ENCODE data around the gene CEP85. TPM values are rescaled to one million over a fixed set of nuclear protein-coding genes. Genes with fewer than 3 reads are reported as not detected.

CEP85 gene
- total and polyA plus RNA-seq, 9 of the 15 experiments (the other 6 are each of a cell fraction or from before 2014, with no cell fraction given): 42.1 to 140 (median 92.6) TPM

DNA sequence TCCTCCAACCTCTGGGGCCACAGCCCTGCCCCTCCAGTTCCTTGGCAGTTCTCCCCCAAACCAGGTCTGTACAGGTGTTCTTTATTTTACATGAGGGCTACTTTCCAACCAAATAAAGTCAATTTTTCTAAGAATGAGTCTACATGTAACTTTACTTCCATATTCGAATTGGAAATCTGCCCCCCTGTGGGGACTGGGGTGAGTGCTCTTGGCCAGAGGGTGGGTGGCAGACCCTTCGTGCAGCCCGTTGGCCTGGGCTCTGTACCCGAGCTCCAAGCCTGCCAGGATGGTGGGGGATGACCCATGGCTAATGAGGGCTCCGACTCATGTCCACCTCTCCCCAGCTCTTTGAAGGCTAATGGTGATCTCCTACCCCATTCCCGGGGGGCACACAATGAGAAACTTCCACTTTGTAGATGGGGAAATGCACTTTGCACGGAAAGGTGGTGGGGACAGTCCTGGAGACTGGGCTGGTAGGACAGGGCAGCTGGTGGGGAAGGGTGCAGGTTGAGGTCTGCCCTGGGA lies 44.2 kb upstream of the CEP85 start (continued):
- TF ChIP-seq, protein P1, sequence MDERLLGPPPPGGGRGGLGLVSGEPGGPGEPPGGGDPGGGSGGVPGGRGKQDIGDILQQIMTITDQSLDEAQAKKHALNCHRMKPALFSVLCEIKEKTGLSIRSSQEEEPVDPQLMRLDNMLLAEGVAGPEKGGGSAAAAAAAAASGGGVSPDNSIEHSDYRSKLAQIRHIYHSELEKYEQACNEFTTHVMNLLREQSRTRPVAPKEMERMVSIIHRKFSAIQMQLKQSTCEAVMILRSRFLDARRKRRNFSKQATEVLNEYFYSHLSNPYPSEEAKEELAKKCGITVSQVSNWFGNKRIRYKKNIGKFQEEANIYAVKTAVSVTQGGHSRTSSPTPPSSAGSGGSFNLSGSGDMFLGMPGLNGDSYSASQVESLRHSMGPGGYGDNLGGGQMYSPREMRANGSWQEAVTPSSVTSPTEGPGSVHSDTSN (CRISPR knock-in tag; IDR thresholded peaks at IDR 0.05; ENCODE audit: low read depth): no peak
- TF ChIP-seq, protein P1 (tag; conservative IDR thresholded peaks at IDR 0.05; ENCODE audit: low read depth): no peak
- TF ChIP-seq, protein P2, sequence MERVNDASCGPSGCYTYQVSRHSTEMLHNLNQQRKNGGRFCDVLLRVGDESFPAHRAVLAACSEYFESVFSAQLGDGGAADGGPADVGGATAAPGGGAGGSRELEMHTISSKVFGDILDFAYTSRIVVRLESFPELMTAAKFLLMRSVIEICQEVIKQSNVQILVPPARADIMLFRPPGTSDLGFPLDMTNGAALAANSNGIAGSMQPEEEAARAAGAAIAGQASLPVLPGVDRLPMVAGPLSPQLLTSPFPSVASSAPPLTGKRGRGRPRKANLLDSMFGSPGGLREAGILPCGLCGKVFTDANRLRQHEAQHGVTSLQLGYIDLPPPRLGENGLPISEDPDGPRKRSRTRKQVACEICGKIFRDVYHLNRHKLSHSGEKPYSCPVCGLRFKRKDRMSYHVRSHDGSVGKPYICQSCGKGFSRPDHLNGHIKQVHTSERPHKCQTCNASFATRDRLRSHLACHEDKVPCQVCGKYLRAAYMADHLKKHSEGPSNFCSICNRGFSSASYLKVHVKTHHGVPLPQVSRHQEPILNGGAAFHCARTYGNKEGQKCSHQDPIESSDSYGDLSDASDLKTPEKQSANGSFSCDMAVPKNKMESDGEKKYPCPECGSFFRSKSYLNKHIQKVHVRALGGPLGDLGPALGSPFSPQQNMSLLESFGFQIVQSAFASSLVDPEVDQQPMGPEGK (CRISPR knock-in tag; IDR thresholded peaks at IDR 0.05; ENCODE audit: borderline replicate concordance): no peak
- no peak for TF ChIP-seq RBM22 (IDR thresholded peaks at IDR 0.05; ENCODE audit: low read depth, low read length, poor library complexity, severe bottlenecking)
- TF ChIP-seq ZNF57 (CRISPR knock-in tag; IDR thresholded peaks at IDR 0.05): no peak
- no peak for TF ChIP-seq ETV5 (CRISPR knock-in tag; IDR thresholded peaks at IDR 0.05; ENCODE audit: low read depth)
- no peak for TF ChIP-seq ZC3H8 (IDR thresholded peaks at IDR 0.05)
- no peak for TF ChIP-seq RHOXF2B (CRISPR knock-in tag; conservative IDR thresholded peaks at IDR 0.05)
- TF ChIP-seq SREBF2 (CRISPR knock-in tag; IDR thresholded peaks at IDR 0.05): no peak
- no peak for TF ChIP-seq HDAC8 (tag; IDR thresholded peaks at IDR 0.05)
- no peak for TF ChIP-seq ZNF830 (CRISPR knock-in tag; IDR thresholded peaks at IDR 0.05)
- TF ChIP-seq, protein P3, sequence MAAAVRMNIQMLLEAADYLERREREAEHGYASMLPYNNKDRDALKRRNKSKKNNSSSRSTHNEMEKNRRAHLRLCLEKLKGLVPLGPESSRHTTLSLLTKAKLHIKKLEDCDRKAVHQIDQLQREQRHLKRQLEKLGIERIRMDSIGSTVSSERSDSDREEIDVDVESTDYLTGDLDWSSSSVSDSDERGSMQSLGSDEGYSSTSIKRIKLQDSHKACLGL (CRISPR knock-in tag; IDR thresholded peaks at IDR 0.05; ENCODE audit: borderline replicate concordance, poor library complexity, severe bottlenecking): no peak
- TF ChIP-seq, protein P4, sequence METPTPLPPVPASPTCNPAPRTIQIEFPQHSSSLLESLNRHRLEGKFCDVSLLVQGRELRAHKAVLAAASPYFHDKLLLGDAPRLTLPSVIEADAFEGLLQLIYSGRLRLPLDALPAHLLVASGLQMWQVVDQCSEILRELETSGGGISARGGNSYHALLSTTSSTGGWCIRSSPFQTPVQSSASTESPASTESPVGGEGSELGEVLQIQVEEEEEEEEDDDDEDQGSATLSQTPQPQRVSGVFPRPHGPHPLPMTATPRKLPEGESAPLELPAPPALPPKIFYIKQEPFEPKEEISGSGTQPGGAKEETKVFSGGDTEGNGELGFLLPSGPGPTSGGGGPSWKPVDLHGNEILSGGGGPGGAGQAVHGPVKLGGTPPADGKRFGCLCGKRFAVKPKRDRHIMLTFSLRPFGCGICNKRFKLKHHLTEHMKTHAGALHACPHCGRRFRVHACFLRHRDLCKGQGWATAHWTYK (CRISPR knock-in tag; IDR thresholded peaks at IDR 0.05): no peak
- TF ChIP-seq ZNF143 (CRISPR knock-in tag; IDR thresholded peaks at IDR 0.05): no peak
- TF ChIP-seq NFE2 (IDR thresholded peaks at IDR 0.05; ENCODE audit: low read depth): no peak
- no peak for TF ChIP-seq ZEB2 (IDR thresholded peaks at IDR 0.05)
- TF ChIP-seq YBX1 (IDR thresholded peaks at IDR 0.05): no peak

Measured in K562 (cell line).